ENCODE results near the gene ALOX15B. TPM values are rescaled to one million over a fixed set of nuclear protein-coding genes. Genes with fewer than 3 reads are reported as not detected.

The ALOX15B gene
- total RNA-seq, 1 donor from 2014 or later = not detected

DNA sequence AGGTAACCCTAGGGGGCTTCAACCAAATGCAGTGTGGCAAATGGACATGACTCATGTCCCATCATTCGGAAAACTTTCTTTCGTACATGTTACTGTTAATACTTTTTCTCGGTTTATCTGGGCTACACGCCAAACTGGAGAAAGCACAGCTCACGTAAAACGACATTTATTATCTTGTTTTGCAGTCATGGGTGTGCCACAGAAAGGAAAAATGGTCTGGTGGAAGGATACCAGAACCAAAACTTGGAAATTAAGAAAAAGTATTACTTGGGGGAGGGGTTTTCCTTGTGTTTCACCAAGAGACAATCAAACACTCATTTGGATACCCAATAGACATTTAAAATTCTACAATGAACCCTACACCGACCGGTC, 23.6 kb downstream of the ALOX15B start:
- DNase-seq = no peak
- Mint-ChIP-seq H3K27me3 (peaks cover 30% of the 10 kb centered on the region), H3K4me1 (peaks cover 4% of the 10 kb centered on the region), H3K9me3 (no peaks in the 10 kb centered on the region), H3K4me3 (no peak overlapping the region), H3K36me3 (ENCODE audit: low read depth) (no peaks in the 10 kb centered on the region), H3K27ac (no peak overlapping the region)
- ChIA-PET POLR2A (interaction anchor here (0.8 kb wide), 1 partner anchor 56 kb away, joined by 3 read pairs; the partner anchor contains the start of gene ALOXE3), CTCF (interaction anchor here (1.0 to 7.1 kb wide), 10 partner anchors 8 to 936 kb away, joined by 3 to 66 read pairs (median 16); partner anchors contain the start of gene ALOXE3)
- no peak for ATAC-seq (ENCODE audit: low read depth)
- intact Hi-C loops (cut with micrococcal nuclease) = loop anchor here (2.0 to 5.0 kb wide), 3 partner anchors 320 to 940 kb away; partner anchors contain the start of gene RPL26
- TF ChIP-seq, protein P1, sequence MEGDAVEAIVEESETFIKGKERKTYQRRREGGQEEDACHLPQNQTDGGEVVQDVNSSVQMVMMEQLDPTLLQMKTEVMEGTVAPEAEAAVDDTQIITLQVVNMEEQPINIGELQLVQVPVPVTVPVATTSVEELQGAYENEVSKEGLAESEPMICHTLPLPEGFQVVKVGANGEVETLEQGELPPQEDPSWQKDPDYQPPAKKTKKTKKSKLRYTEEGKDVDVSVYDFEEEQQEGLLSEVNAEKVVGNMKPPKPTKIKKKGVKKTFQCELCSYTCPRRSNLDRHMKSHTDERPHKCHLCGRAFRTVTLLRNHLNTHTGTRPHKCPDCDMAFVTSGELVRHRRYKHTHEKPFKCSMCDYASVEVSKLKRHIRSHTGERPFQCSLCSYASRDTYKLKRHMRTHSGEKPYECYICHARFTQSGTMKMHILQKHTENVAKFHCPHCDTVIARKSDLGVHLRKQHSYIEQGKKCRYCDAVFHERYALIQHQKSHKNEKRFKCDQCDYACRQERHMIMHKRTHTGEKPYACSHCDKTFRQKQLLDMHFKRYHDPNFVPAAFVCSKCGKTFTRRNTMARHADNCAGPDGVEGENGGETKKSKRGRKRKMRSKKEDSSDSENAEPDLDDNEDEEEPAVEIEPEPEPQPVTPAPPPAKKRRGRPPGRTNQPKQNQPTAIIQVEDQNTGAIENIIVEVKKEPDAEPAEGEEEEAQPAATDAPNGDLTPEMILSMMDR (IDR thresholded peaks at IDR 0.05) = no peak

DNA sequence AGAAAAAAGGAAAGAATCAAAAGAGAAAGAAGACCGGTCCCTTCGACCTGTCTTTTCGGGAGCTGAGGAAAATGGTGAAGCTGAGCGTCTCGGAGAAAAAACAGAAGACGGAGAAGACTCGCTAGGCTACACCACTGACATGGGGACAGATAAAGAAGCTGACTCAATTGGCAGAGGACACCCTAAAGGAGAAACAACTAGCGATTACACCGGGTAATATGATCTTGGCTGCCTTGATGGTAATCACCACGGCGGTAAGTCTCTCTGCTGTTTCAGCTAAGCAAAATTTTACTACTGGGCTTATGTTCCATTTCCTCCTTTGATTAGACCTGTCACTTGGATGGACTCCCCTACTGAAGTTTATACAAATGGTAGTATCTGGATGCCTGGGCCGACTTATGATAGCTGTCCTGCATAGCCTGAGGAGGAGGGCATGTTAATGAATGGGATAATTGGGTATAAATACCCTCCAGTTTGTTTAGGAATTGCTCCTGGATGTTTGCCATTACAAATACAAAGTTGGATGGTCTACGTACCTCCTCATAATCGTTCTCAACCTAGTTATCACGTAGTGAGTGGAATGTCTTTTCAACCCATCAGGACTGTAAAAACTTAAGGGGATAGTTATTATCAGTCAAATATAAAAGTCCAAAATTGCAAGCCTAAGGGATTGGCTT, 24.1 kb downstream of the ALOX15B start:
- TF ChIP-seq, protein P1 (IDR thresholded peaks at IDR 0.05) = no peak
- no peaks in the 10 kb centered on the region for H3K9me3 Mint-ChIP-seq
- no peaks in the 10 kb centered on the region for H3K4me1 Mint-ChIP-seq
- ATAC-seq (ENCODE audit: low read depth) (no peak), DNase-seq (no peak)
- ChIA-PET POLR2A (interaction anchor here (0.8 kb wide), 1 partner anchor 55 kb away, joined by 3 read pairs; the partner anchor contains the start of gene ALOXE3), CTCF (interaction anchor here (1.0 to 7.1 kb wide), 9 partner anchors 7 to 935 kb away, joined by 3 to 66 read pairs (median 26); partner anchors contain the start of gene ALOXE3)
- no peak overlapping the region for H3K4me3 Mint-ChIP-seq
- intact Hi-C loops (cut with micrococcal nuclease) = loop anchor here (2.0 to 5.0 kb wide), 3 partner anchors 319 to 939 kb away; partner anchors contain the start of gene RPL26
- peaks cover 30% of the 10 kb centered on the region for H3K27me3 Mint-ChIP-seq
- no peak overlapping the region for H3K27ac Mint-ChIP-seq
- H3K36me3 Mint-ChIP-seq (ENCODE audit: low read depth) = no peaks in the 10 kb centered on the region

DNA sequence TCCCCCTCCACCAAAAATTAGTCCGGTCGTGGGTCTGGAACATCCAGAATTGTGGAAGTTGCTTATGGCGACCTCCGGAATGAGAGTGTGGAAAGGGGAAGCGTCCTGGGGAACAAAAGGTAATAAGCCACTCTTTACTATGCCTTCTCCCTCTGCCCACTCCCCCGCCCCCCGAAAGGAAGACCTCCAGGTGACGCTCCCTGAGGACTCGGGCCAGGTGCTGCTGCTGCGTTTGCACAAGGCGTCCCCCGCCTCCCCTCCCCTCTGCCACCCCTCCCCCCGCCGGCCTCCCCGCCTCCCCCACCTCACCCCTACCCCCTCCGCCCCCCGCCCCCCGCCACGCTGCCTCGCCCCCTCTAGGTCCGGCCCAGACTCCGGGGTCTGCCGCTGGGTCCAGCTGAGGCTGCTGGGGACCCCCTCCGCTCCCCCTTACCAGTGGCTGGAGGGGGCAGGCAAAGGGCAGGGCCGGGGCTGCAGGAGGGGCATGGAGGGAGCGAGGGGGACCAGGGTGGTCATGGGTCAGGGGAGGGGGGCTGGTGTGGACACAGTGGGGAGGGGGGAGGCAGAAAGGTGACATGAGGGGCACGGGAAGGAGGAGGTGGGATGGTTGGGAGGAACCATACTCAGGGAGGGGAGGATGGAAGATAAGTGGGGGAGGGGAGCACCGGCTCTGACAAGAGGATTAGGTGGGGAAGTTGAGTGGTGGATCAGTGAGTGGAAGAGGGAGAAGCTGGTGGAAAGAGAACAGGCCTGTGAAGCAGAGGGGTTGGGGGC, 25.1 kb downstream of the ALOX15B start:
- no peaks in the 10 kb centered on the region for H3K36me3 Mint-ChIP-seq (ENCODE audit: low read depth)
- ChIA-PET POLR2A (interaction anchor here (0.7 kb wide), 1 partner anchor 104 kb away, joined by 6 read pairs; no protein-coding TSS in a partner anchor), CTCF (interaction anchor here (1.2 kb wide), 1 partner anchor 9 kb away, joined by 4 read pairs; no protein-coding TSS in a partner anchor)
- H3K27ac Mint-ChIP-seq = no peak overlapping the region
- H3K4me3 Mint-ChIP-seq = no peak overlapping the region
- TF ChIP-seq, protein P1 (IDR thresholded peaks at IDR 0.05) = no peak
- DNase-seq = no peak
- no peaks in the 10 kb centered on the region for H3K9me3 Mint-ChIP-seq
- H3K27me3 Mint-ChIP-seq = peaks cover 30% of the 10 kb centered on the region
- intact Hi-C loops (cut with micrococcal nuclease) = loop anchor here (2.0 to 5.0 kb wide), 3 partner anchors 318 to 938 kb away; partner anchors contain the start of gene RPL26
- no peak for ATAC-seq (ENCODE audit: low read depth)
- peaks cover 1% of the 10 kb centered on the region for H3K4me1 Mint-ChIP-seq

DNA sequence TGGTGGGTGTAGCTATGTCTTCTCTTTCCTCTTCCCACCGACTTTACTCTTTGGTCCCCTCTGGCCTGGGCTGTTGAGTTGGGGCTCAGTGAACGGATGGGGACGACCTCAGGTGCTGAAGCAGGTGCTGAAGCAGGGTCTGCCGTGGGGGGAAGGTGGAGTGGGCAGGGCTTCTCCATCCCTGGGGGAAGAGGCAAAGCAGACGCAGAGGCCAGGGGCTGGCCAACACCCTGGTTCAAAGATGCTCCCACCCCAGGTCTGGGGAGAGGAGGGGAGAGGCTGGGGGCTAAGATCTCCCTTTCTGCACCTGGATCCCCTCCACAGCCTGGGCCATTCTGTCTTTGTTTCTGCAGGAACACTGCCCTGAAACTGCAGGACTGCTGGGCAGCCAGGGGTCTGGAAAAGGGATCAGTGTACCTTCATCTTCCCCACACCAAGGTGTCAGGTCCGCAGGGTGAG, 25.7 kb downstream of the ALOX15B start:
- H3K4me1 Mint-ChIP-seq = peaks cover 4% of the 10 kb centered on the region
- DNase-seq = no peak
- intact Hi-C loops (cut with micrococcal nuclease) = loop anchor here (5.0 kb wide), 2 partner anchors 318 to 938 kb away; partner anchors contain the start of gene RPL26
- H3K27me3 Mint-ChIP-seq = peaks cover 30% of the 10 kb centered on the region
- H3K36me3 Mint-ChIP-seq (ENCODE audit: low read depth) = no peaks in the 10 kb centered on the region
- TF ChIP-seq, protein P1 (IDR thresholded peaks at IDR 0.05) = no peak
- CTCF ChIA-PET = interaction anchor here (1.0 to 1.2 kb wide), 2 partner anchors 9 to 10 kb away, joined by 3 to 4 read pairs; no protein-coding TSS in a partner anchor
- H3K27ac Mint-ChIP-seq = no peak overlapping the region
- H3K4me3 Mint-ChIP-seq = no peak overlapping the region
- ATAC-seq (ENCODE audit: low read depth) = no peak
- POLR2A ChIA-PET = no interaction called here
- H3K9me3 Mint-ChIP-seq = no peaks in the 10 kb centered on the region
